Astrocyte (in vitro differentiated cells and primary cell): ENCODE results near the gene ARHGAP21. TPM values are rescaled to one million over a fixed set of nuclear protein-coding genes. Genes with fewer than 3 reads are reported as not detected.

ENCODE experiments used
- DNase-seq: peaks from one replicate; pipeline ENCODE4 v3.0.0-alpha.2; 2010; ENCODE audit warnings: low read depth
- FAIRE-seq: peaks from 2 replicates; lab custom pipeline; 2011; peaks lifted over from hg19 to GRCh38; lab: Jason Lieb, UNC
- H2AFZ ChIP-seq: 2 replicates; pipeline ENCODE4 v1.6.0; 2012; ENCODE audit warnings: low read depth, low read length, inconsistent platforms
- H3K27ac ChIP-seq: 2 replicates; pipeline ENCODE4 v1.5.1; 2011; ENCODE audit warnings: low read depth, low read length, inconsistent platforms
- H3K27me3 ChIP-seq: 2 replicates; pipeline ENCODE4 v1.6.0; 2011; ENCODE audit warnings: low read length, inconsistent platforms; ENCODE audit not compliant: insufficient read depth
- H3K36me3 ChIP-seq: 2 replicates; pipeline ENCODE4 v1.5.1; 2011; ENCODE audit warnings: low read length, inconsistent platforms; ENCODE audit not compliant: insufficient read depth
- H3K4me1 ChIP-seq: 2 replicates; pipeline ENCODE4 v1.5.1; 2011; ENCODE audit warnings: low read length, inconsistent platforms; ENCODE audit not compliant: insufficient read depth
- H3K4me2 ChIP-seq: 2 replicates; pipeline ENCODE4 v1.6.0; 2012; ENCODE audit warnings: low read length, inconsistent platforms
- H3K4me3 ChIP-seq: 2 replicates; pipeline ENCODE4 v1.5.1; 2011; ENCODE audit warnings: low read depth, mild to moderate bottlenecking, low read length, inconsistent platforms; ENCODE audit not compliant: insufficient read depth
- H3K79me2 ChIP-seq: 2 replicates; pipeline ENCODE4 v1.6.0; 2012; ENCODE audit warnings: mild to moderate bottlenecking, low read length, inconsistent platforms; ENCODE audit not compliant: insufficient read depth
- H3K9ac ChIP-seq: 2 replicates; pipeline ENCODE4 v1.6.0; 2012; ENCODE audit warnings: mild to moderate bottlenecking, low read length, inconsistent platforms
- H3K9me3 ChIP-seq: 2 replicates; pipeline ENCODE4 v1.5.1; 2012; ENCODE audit warnings: low read depth, mild to moderate bottlenecking, low read length, inconsistent platforms; ENCODE audit not compliant: insufficient read depth
- H4K20me1 ChIP-seq: 2 replicates; pipeline ENCODE4 v1.6.0; 2012; ENCODE audit warnings: low read length, inconsistent platforms; ENCODE audit not compliant: insufficient read depth
- H3K27ac Mint-ChIP-seq: one replicate; pipeline ENCODE4 v1.8.0; 2021; ENCODE audit warnings: mild to moderate bottlenecking, mixed read lengths; ENCODE audit not compliant: unreplicated experiment
- H3K27me3 Mint-ChIP-seq: one replicate; pipeline ENCODE4 v1.8.0; 2021; ENCODE audit warnings: low read depth, mixed read lengths; ENCODE audit not compliant: unreplicated experiment
- H3K36me3 Mint-ChIP-seq: one replicate; pipeline ENCODE4 v1.8.0; 2021; ENCODE audit warnings: low read depth, mixed read lengths; ENCODE audit not compliant: unreplicated experiment
- H3K4me1 Mint-ChIP-seq: one replicate; pipeline ENCODE4 v1.8.0; 2021; ENCODE audit warnings: low read depth, mixed read lengths; ENCODE audit not compliant: unreplicated experiment
- H3K4me3 Mint-ChIP-seq: one replicate; pipeline ENCODE4 v1.8.0; 2021; ENCODE audit warnings: mild to moderate bottlenecking, moderate library complexity, mixed read lengths; ENCODE audit not compliant: unreplicated experiment
- H3K9me3 Mint-ChIP-seq: one replicate; pipeline ENCODE4 v1.8.0; 2021; ENCODE audit warnings: mild to moderate bottlenecking, mixed read lengths; ENCODE audit not compliant: unreplicated experiment
- EZH2 ChIP-seq: IDR thresholded peaks from 2 replicates; pipeline ENCODE4 v1.6.1; 2012; ENCODE audit warnings: mild to moderate bottlenecking, low read length, inconsistent platforms; ENCODE audit not compliant: insufficient read depth
- total RNA-seq: library from RNA; stranded (reverse); gene quantifications from 2 replicates; pipeline ENCODE4 v1.2.1, GENCODE V29; 2021
- TF ChIP-seq, protein P1 (sequence below): IDR thresholded peaks from 2 replicates; pipeline ENCODE4 v1.5.1; 2011; ENCODE audit warnings: low read depth, mild to moderate bottlenecking, inconsistent platforms, low read length, moderate library complexity; ENCODE audit not compliant: insufficient read depth

Gene ARHGAP21
- total RNA-seq, 1 donor from 2014 or later: 107 TPM

DNA sequence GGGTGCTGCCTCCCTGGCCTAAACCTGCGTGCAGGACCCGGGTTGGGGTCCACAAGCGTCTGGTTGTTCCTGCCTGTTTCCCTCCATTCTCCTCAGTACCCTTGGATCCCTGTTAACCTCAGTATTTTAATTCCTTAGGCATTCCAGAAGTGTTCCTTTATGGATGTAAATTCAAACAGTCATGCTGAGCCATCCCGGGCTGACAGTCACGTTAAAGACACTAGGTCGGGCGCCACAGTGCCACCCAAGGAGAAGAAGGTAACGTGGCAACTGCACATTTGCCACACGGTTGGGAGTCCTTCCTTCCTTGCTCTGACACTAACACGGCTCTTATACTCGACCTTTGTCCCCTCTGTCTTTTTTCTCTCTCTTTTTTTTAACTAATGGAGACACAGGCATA, 187.1 kb downstream of the ARHGAP21 start:
- FAIRE-seq (no peak), DNase-seq (no peak)
- Mint-ChIP-seq H3K27me3 (no peaks in the 10 kb centered on the region), H3K27ac (no peak overlapping the region), H3K4me3 (no peak overlapping the region), H3K9me3 (no peaks in the 10 kb centered on the region), H3K36me3 (peaks cover 35% of the 10 kb centered on the region), H3K4me1 (no peaks in the 10 kb centered on the region)
- H2AFZ ChIP-seq: no peak overlapping the region
- no peaks in the 10 kb centered on the region for H4K20me1 ChIP-seq
- H3K79me2 ChIP-seq: no peaks in the 10 kb centered on the region
- TF ChIP-seq, protein P1, sequence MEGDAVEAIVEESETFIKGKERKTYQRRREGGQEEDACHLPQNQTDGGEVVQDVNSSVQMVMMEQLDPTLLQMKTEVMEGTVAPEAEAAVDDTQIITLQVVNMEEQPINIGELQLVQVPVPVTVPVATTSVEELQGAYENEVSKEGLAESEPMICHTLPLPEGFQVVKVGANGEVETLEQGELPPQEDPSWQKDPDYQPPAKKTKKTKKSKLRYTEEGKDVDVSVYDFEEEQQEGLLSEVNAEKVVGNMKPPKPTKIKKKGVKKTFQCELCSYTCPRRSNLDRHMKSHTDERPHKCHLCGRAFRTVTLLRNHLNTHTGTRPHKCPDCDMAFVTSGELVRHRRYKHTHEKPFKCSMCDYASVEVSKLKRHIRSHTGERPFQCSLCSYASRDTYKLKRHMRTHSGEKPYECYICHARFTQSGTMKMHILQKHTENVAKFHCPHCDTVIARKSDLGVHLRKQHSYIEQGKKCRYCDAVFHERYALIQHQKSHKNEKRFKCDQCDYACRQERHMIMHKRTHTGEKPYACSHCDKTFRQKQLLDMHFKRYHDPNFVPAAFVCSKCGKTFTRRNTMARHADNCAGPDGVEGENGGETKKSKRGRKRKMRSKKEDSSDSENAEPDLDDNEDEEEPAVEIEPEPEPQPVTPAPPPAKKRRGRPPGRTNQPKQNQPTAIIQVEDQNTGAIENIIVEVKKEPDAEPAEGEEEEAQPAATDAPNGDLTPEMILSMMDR: no peak
- no peak for TF ChIP-seq EZH2
- H3K27me3 ChIP-seq: no peaks in the 10 kb centered on the region
- H3K4me2 ChIP-seq: no peak overlapping the region
- H3K9me3 ChIP-seq: no peaks in the 10 kb centered on the region
- H3K9ac ChIP-seq: no peak overlapping the region
- peaks cover 42% of the 10 kb centered on the region for H3K36me3 ChIP-seq
- no peak overlapping the region for H3K27ac ChIP-seq
- no peak overlapping the region for H3K4me3 ChIP-seq
- no peaks in the 10 kb centered on the region for H3K4me1 ChIP-seq

DNA sequence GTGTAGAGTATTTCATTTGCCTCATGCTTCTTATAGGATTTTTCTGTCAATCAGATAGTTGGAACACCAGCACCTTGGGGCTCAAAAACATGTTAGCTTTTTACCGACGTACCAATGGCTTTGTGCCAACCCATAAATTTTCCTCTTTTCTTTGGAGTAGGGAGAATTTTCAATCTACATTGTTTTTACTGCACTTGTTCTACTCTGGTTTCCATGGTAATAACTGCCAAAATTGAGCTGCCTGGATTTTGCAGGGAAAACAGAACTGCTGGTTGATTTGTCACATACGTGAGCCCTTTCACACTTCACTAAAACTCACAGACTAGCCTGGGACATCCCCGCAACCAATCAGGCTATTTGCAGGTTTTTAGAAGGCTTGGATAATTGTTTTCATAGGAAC, 189.7 kb downstream of the ARHGAP21 start:
- no peaks in the 10 kb centered on the region for H3K9me3 ChIP-seq
- no peaks in the 10 kb centered on the region for H4K20me1 ChIP-seq
- Mint-ChIP-seq H3K4me3 (no peak overlapping the region), H3K27me3 (no peaks in the 10 kb centered on the region), H3K9me3 (no peaks in the 10 kb centered on the region), H3K4me1 (no peaks in the 10 kb centered on the region), H3K27ac (no peak overlapping the region), H3K36me3 (peaks cover 41% of the 10 kb centered on the region)
- TF ChIP-seq, protein P1: no peak
- TF ChIP-seq EZH2: no peak
- no peaks in the 10 kb centered on the region for H3K79me2 ChIP-seq
- peaks cover 40% of the 10 kb centered on the region for H3K36me3 ChIP-seq
- DNase-seq (no peak), FAIRE-seq (no peak)
- H3K4me1 ChIP-seq: no peaks in the 10 kb centered on the region
- no peak overlapping the region for H3K9ac ChIP-seq
- H3K4me2 ChIP-seq: no peak overlapping the region
- no peaks in the 10 kb centered on the region for H3K27me3 ChIP-seq
- H3K4me3 ChIP-seq: no peak overlapping the region
- no peak overlapping the region for H3K27ac ChIP-seq
- no peak overlapping the region for H2AFZ ChIP-seq

Other genes starting within 250 kb of the ARHGAP21 start
- gene PRTFDC1, start 228.7 kb upstream of the ARHGAP21 start, total RNA-seq: 9.1 and 10.6 TPM in 2 replicates